Smooth muscle cell (in vitro differentiated cells): Measurements from ENCODE around the gene NF2. TPM values are rescaled to one million over a fixed set of nuclear protein-coding genes. Genes with fewer than 3 reads are reported as not detected.
A peak's percentile ranks its signal among the peaks of the same experiment; 100 is the strongest.

ENCODE experiments used
- DNase-seq: peaks from one replicate; lab custom pipeline; 2025; ENCODE audit not compliant: unreplicated experiment; lab: John Stamatoyannopoulos, UW
- H2AFZ ChIP-seq: fragments of 200-600 bp; sonication (generic); 2 replicates; pipeline ENCODE4 v1.6.0; 2016; ENCODE audit warnings: antibody characterized with exemption, low read depth, mild to moderate bottlenecking
- H3F3A ChIP-seq: fragments of 200-600 bp; sonication (generic); 2 replicates; pipeline ENCODE4 v1.6.0; 2017; ENCODE audit warnings: antibody characterized with exemption, low read depth
- H3K27ac ChIP-seq: fragments of 200-600 bp; sonication (generic); 2 replicates; pipeline ENCODE4 v1.5.1; 2016; ENCODE audit warnings: low read depth, mild to moderate bottlenecking
- H3K27me3 ChIP-seq: fragments of 200-600 bp; sonication (generic); 2 replicates; pipeline ENCODE4 v1.6.1; 2016; ENCODE audit warnings: low read depth, mild to moderate bottlenecking
- H3K36me3 ChIP-seq: fragments of 200-600 bp; sonication (generic); 2 replicates; pipeline ENCODE4 v1.5.1; 2016; ENCODE audit warnings: low read depth
- H3K4me1 ChIP-seq: fragments of 200-600 bp; sonication (generic); 2 replicates; pipeline ENCODE4 v1.5.1; 2016; ENCODE audit warnings: low read depth
- H3K4me2 ChIP-seq: fragments of 200-600 bp; sonication (generic); 2 replicates; pipeline ENCODE4 v1.6.0; 2016; ENCODE audit warnings: mild to moderate bottlenecking
- H3K4me3 ChIP-seq: fragments of 200-600 bp; sonication (generic); 2 replicates; pipeline ENCODE4 v1.5.1; 2016; ENCODE audit warnings: mild to moderate bottlenecking
- H3K79me2 ChIP-seq: fragments of 200-600 bp; sonication (generic); 2 replicates; pipeline ENCODE4 v1.6.0; 2016; ENCODE audit warnings: low read depth, mild to moderate bottlenecking
- H3K9ac ChIP-seq: fragments of 200-600 bp; sonication (generic); 2 replicates; pipeline ENCODE4 v1.6.0; 2016; ENCODE audit warnings: low read depth
- H3K9me3 ChIP-seq: fragments of 200-600 bp; sonication (generic); replicated peaks from 2 replicates; pipeline ENCODE4 v1.5.1; 2016; ENCODE audit warnings: low read depth
- H4K20me1 ChIP-seq: fragments of 200-600 bp; sonication (generic); 2 replicates; pipeline ENCODE4 v1.6.0; 2016; ENCODE audit warnings: low read depth
- WGBS: methylation state at CpG from one replicate; pipeline ENCODE4 v1.1.7; 2016; ENCODE audit warnings: low lambda C conversion rate; 5-methylcytosine and 5-hydroxymethylcytosine counted together
- polyA plus RNA-seq: library from polyadenylated mRNA; unstranded; fragments of >200 nt; fragmentation: Nextera tagmentation; extraction: Ambion mirVana; gene quantifications from 2 replicates; pipeline ENCODE4 v1.2.1, GENCODE V29; 2016
- total RNA-seq: library from RNA; depleted of rRNA; stranded (reverse); fragments of >200 nt; gene quantifications from 2 replicates; pipeline ENCODE4 v1.2.3, GENCODE V29; 2014
- TF ChIP-seq, protein P1 (sequence below): fragments of 200-600 bp; sonication (generic); IDR thresholded peaks from 2 replicates; pipeline ENCODE4 v1.5.1; 2017; ENCODE audit warnings: borderline replicate concordance, mild to moderate bottlenecking, antibody characterized with exemption; ENCODE audit not compliant: insufficient read depth, poor library complexity, severe bottlenecking

NF2 gene
- total and polyA plus RNA-seq, 2 experiments from 2014 or later, result 21.5 to 21.7 TPM

DNA sequence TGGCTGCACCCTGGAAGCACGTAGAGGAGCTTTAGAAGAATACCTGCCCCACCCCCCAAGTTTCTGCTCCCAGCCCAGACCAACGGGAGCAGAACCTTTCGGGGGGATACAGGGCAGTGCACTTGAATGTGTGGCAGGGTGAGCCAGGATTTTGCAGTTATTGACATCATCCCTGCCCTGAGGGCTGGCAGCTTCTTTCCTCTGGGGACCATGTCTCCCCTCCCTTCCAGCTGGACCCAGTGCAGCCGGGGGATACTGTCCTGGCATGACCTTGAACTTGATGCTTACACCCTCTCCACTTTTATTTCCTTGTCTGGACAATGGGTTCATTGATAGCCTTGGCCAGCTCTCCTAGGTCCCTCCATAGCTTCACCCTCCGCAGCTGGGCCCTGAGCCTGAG is 112.3 kb downstream of the NF2 start:
- H2AFZ ChIP-seq, result no peak overlapping the region
- peaks cover 43% of the 10 kb centered on the region for H3K27me3 ChIP-seq
- H3K4me1 ChIP-seq, result no peaks in the 10 kb centered on the region
- H4K20me1 ChIP-seq, result no peaks in the 10 kb centered on the region
- no peaks in the 10 kb centered on the region for H3K9me3 ChIP-seq
- no peak overlapping the region for H3K27ac ChIP-seq
- TF ChIP-seq, protein P1, sequence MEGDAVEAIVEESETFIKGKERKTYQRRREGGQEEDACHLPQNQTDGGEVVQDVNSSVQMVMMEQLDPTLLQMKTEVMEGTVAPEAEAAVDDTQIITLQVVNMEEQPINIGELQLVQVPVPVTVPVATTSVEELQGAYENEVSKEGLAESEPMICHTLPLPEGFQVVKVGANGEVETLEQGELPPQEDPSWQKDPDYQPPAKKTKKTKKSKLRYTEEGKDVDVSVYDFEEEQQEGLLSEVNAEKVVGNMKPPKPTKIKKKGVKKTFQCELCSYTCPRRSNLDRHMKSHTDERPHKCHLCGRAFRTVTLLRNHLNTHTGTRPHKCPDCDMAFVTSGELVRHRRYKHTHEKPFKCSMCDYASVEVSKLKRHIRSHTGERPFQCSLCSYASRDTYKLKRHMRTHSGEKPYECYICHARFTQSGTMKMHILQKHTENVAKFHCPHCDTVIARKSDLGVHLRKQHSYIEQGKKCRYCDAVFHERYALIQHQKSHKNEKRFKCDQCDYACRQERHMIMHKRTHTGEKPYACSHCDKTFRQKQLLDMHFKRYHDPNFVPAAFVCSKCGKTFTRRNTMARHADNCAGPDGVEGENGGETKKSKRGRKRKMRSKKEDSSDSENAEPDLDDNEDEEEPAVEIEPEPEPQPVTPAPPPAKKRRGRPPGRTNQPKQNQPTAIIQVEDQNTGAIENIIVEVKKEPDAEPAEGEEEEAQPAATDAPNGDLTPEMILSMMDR, result no peak
- no peak overlapping the region for H3K9ac ChIP-seq
- no peaks in the 10 kb centered on the region for H3K36me3 ChIP-seq
- DNase-seq, result no peak
- H3K4me2 ChIP-seq, result no peak overlapping the region
- no peaks in the 10 kb centered on the region for H3K79me2 ChIP-seq
- H3F3A ChIP-seq, result no peaks in the 10 kb centered on the region
- no peak overlapping the region for H3K4me3 ChIP-seq
- WGBS, result 87% methylated on average over 5 of the region's 5 CpGs

DNA sequence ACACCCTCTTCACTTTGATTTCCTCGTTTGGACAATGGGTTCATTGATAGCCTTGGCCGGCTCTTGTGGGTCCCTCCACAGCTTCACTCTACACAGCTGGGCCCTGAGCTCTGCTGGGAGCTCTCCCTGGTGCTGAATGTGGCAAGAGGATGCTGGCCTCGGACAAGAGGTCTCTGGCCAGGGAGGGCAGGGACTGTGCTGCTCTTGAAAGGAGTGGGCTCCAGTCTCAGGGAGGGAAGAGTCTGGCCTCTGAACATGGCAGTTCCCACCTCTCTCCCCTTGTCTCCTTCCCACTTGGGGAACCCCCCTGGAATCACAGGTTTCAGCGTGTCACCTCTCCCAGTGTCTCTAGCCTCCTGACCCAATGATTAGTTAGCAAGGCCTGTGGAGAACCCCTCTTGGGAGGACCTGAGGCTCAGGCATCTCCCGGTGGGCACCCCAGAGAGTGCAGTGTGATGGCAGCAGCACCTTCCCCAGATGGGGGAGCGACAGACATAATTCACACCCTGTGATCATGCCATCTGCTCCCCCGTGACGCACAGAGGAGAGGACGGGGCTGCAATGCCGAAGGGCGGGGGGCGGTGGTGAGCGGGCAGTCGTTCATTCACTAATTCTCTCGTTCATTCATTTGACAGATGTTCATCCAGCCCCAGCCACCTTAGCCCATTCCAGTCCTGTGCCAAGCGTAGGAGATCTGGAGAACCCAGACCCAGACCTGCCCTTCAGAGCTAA is 113.5 kb downstream of the NF2 start:
- H3K9me3 ChIP-seq, result no peaks in the 10 kb centered on the region
- H2AFZ ChIP-seq, result no peak overlapping the region
- H3K36me3 ChIP-seq, result no peaks in the 10 kb centered on the region
- 71% methylated on average over 16 of the region's 16 CpGs for WGBS
- no peak overlapping the region for H3K4me2 ChIP-seq
- peaks cover 54% of the 10 kb centered on the region for H3K27me3 ChIP-seq
- no peaks in the 10 kb centered on the region for H3F3A ChIP-seq
- TF ChIP-seq, protein P1, result no peak
- peaks cover 3% of the 10 kb centered on the region for H3K4me1 ChIP-seq
- no peak overlapping the region for H3K27ac ChIP-seq
- H3K79me2 ChIP-seq, result no peaks in the 10 kb centered on the region
- H3K9ac ChIP-seq, result no peak overlapping the region
- no peak overlapping the region for H3K4me3 ChIP-seq
- peak; percentile 38 for DNase-seq
- H4K20me1 ChIP-seq, result no peaks in the 10 kb centered on the region

GRCh38 chr22:29717789-29718188 is 114.4 kb downstream of the NF2 start:
- no peak for DNase-seq
- H3K4me2 ChIP-seq, result no peak overlapping the region
- H4K20me1 ChIP-seq, result no peaks in the 10 kb centered on the region
- peaks cover 3% of the 10 kb centered on the region for H3K4me1 ChIP-seq
- H3F3A ChIP-seq, result no peaks in the 10 kb centered on the region
- H2AFZ ChIP-seq, result no peak overlapping the region
- H3K9me3 ChIP-seq, result no peaks in the 10 kb centered on the region
- 90% methylated on average over 11 of the region's 11 CpGs for WGBS
- H3K9ac ChIP-seq, result no peak overlapping the region
- TF ChIP-seq, protein P1, result no peak
- H3K27me3 ChIP-seq, result peaks cover 61% of the 10 kb centered on the region
- no peaks in the 10 kb centered on the region for H3K36me3 ChIP-seq
- H3K4me3 ChIP-seq, result no peak overlapping the region
- no peaks in the 10 kb centered on the region for H3K79me2 ChIP-seq
- H3K27ac ChIP-seq, result no peak overlapping the region
